Endothelial cell of umbilical vein (primary cell): ENCODE measurements around the gene TPO. TPM values are rescaled to one million over a fixed set of nuclear protein-coding genes. Genes with fewer than 3 reads are reported as not detected.

Experiments
- BruUV-seq: library from RNA; stranded (reverse); fragments of 400-500 nt; replicated peaks from 2 replicates; lab custom pipeline; 2021; lab: Mats Ljungman, UMichigan
- CTCF ChIA-PET: fragments of 300-600, 350-600 bp; sonication (Branson Sonifier 250); formaldehyde crosslinking; loops from one replicate; lab custom pipeline; 2021; ENCODE audit warnings: antibody characterized with exemption, inconsistent platforms; lab: Charles Lee
- POLR2A ChIA-PET: fragments of 300-600, 350-600 bp; sonication (Branson Sonifier 250); formaldehyde crosslinking; loops from one replicate; lab custom pipeline; 2021; ENCODE audit warnings: antibody characterized with exemption, inconsistent platforms; lab: Charles Lee
- DNase-seq: peaks from one replicate; pipeline ENCODE4 v3.0.0-alpha.2; 2011; ENCODE audit warnings: low read depth, low spot score
- FAIRE-seq: peaks from 2 replicates; lab custom pipeline; 2011; peaks lifted over from hg19 to GRCh38; lab: Jason Lieb, UNC
- H2AFZ ChIP-seq: 2 replicates; pipeline ENCODE4 v1.6.0; 2012; ENCODE audit warnings: low read depth, low read length, control low read depth, inconsistent platforms
- H3K27ac ChIP-seq: 2 replicates; pipeline ENCODE4 v1.5.1; 2011; ENCODE audit warnings: low read depth, mild to moderate bottlenecking, control low read depth, low read length, moderate library complexity; ENCODE audit not compliant: insufficient read depth
- H3K27me3 ChIP-seq, 2 experiments: 2 replicates each; pipeline versions ENCODE4 v1.6.0 to v1.6.1; 2011; ENCODE audit warnings: low read length in 2 of 2, mixed read lengths in 1 of 2; ENCODE audit not compliant: control insufficient read depth in 2 of 2, insufficient read depth in 2 of 2
- H3K36me3 ChIP-seq, 2 experiments: 2 replicates in 1 of 2; 3 replicates in 1 of 2; pipeline ENCODE4 v1.5.1; 2011; ENCODE audit warnings: low read length in 2 of 2, mild to moderate bottlenecking in 1 of 2, moderate library complexity in 1 of 2; ENCODE audit not compliant: control insufficient read depth in 2 of 2, insufficient read depth in 2 of 2; ENCODE audit errors: extremely low read depth in 1 of 2
- H3K4me1 ChIP-seq: 3 replicates; pipeline ENCODE4 v1.5.1; 2011; ENCODE audit warnings: mild to moderate bottlenecking, low read length; ENCODE audit not compliant: control insufficient read depth, insufficient read depth; ENCODE audit errors: extremely low read depth
- H3K4me2 ChIP-seq: 2 replicates; pipeline ENCODE4 v1.6.1; 2011; ENCODE audit warnings: low read length, control low read depth, mixed read lengths; ENCODE audit not compliant: insufficient read depth
- H3K4me3 ChIP-seq, 3 experiments: fragments of 200-600 bp in 1 of 3; sonication (generic), shearing (Covaris generic) in 1 of 3; replicated peaks in 1 of 3; 2 replicates each; pipeline ENCODE4 v1.5.1; 2011 to 2016; ENCODE audit warnings: control low read depth in 3 of 3, low read length in 3 of 3, mild to moderate bottlenecking in 2 of 3, inconsistent platforms in 1 of 3, low read depth in 1 of 3, moderate library complexity in 1 of 3; ENCODE audit not compliant: insufficient read depth in 1 of 3
- H3K79me2 ChIP-seq: 2 replicates; pipeline ENCODE4 v1.6.0; 2012; ENCODE audit warnings: low read length, inconsistent platforms; ENCODE audit not compliant: control insufficient read depth, insufficient read depth
- H3K9ac ChIP-seq: replicated peaks from 2 replicates; pipeline ENCODE3; 2011; ENCODE audit warnings: low read length, control low read depth; ENCODE audit not compliant: insufficient read depth; ENCODE audit errors: extremely low read depth
- H3K9me1 ChIP-seq: replicated peaks from 3 replicates; pipeline ENCODE4 v1.6.0; 2011; ENCODE audit warnings: mild to moderate bottlenecking, low read length; ENCODE audit not compliant: control insufficient read depth, insufficient read depth; ENCODE audit errors: extremely low read depth
- H3K9me3 ChIP-seq: replicated peaks from 2 replicates; pipeline ENCODE4 v1.5.1; 2012; ENCODE audit warnings: low read length, inconsistent platforms; ENCODE audit not compliant: control insufficient read depth, insufficient read depth
- H4K20me1 ChIP-seq: replicated peaks from 2 replicates; pipeline ENCODE3; 2011; ENCODE audit warnings: mild to moderate bottlenecking, low read length; ENCODE audit not compliant: control insufficient read depth, insufficient read depth; ENCODE audit errors: extremely low read depth
- EZH2 ChIP-seq: IDR thresholded peaks from 2 replicates; pipeline ENCODE4 v1.6.1; 2012; ENCODE audit warnings: borderline replicate concordance, low read depth, mild to moderate bottlenecking, moderate library complexity, low read length, inconsistent platforms; ENCODE audit not compliant: severe bottlenecking
- FOS ChIP-seq: IDR thresholded peaks from 2 replicates; pipeline ENCODE4 v1.6.1; 2011; ENCODE audit warnings: mild to moderate bottlenecking, low read length, moderate library complexity, borderline replicate concordance; ENCODE audit not compliant: insufficient read depth
- GATA2 ChIP-seq: IDR thresholded peaks from 2 replicates; pipeline ENCODE4 v1.7.0; 2011; ENCODE audit warnings: low read depth, mild to moderate bottlenecking, moderate library complexity, mixed read lengths, low read length; ENCODE audit not compliant: insufficient read length, insufficient read depth
- JUN ChIP-seq: IDR thresholded peaks from 2 replicates; pipeline ENCODE4 v1.6.1; 2011; ENCODE audit warnings: borderline replicate concordance, low read depth; ENCODE audit not compliant: insufficient read length, insufficient read depth
- MYC ChIP-seq: IDR thresholded peaks from one replicate; pipeline ENCODE4 v1.6.1; 2011; ENCODE audit warnings: mild to moderate bottlenecking, low read depth, low read length
- POLR2A ChIP-seq: IDR thresholded peaks from 2 replicates; pipeline ENCODE4 v1.6.1; 2012; ENCODE audit warnings: low read depth, mild to moderate bottlenecking, control low read depth, low read length
- POLR2AphosphoS5 ChIP-seq: IDR thresholded peaks from 2 replicates; pipeline ENCODE4 v1.6.1; 2012; ENCODE audit warnings: low read depth, mild to moderate bottlenecking, control low read depth, low read length, moderate library complexity; ENCODE audit not compliant: insufficient read depth
- dilution Hi-C: fragments of 300-500 bp; cut with MboI; formaldehyde crosslinking; loops from one replicate; pipeline ENCODE4 v1.15.0; 2019; ENCODE audit warnings: low sequenced_read_pairs; ENCODE audit not compliant: extremely low pct_ligation_motif_present
- intact Hi-C: fragments of 100-400 bp; cut with micrococcal nuclease; formaldehyde crosslinking; loops from one replicate; pipeline ENCODE4 v1.10.0; 2022
- polyA plus RNA-seq, 4 experiments: library from polyadenylated mRNA; depleted of rRNA in 3 of 4; stranded (reverse) in 3 of 4; unstranded in 1 of 4; fragments of >200 nt; gene quantifications; 2 replicates each; pipeline versions ENCODE4 v1.2.1 to v1.2.3, GENCODE V29; 2011 to 2012; ENCODE audit warnings: missing spikeins in 1 of 4
- total RNA-seq: library from RNA; stranded (reverse); gene quantifications from 2 replicates; pipeline ENCODE4 v1.2.3, GENCODE V29; 2021
- TF ChIP-seq, protein P1 (sequence below): IDR thresholded peaks from 2 replicates; pipeline ENCODE4 v1.6.1; 2011; ENCODE audit not compliant: insufficient read depth, insufficient read length
- TF ChIP-seq, protein P2 (sequence below), 2 donors: IDR thresholded peaks; 1 replicate in 1 of 2; 2 replicates in 1 of 2; pipeline ENCODE4 v1.5.1; 2011; ENCODE audit warnings: low read length in 2 of 2, mild to moderate bottlenecking in 2 of 2, moderate library complexity in 2 of 2, control low read depth in 1 of 2, inconsistent platforms in 1 of 2, low read depth in 1 of 2; ENCODE audit not compliant: insufficient read depth in 1 of 2; ENCODE audit errors: extremely low read depth in 1 of 2

Gene TPO
- total and polyA plus RNA-seq, 2 donors (not counting 3 experiments of a cell fraction or from before 2014, with no cell fraction given) = not detected

DNA sequence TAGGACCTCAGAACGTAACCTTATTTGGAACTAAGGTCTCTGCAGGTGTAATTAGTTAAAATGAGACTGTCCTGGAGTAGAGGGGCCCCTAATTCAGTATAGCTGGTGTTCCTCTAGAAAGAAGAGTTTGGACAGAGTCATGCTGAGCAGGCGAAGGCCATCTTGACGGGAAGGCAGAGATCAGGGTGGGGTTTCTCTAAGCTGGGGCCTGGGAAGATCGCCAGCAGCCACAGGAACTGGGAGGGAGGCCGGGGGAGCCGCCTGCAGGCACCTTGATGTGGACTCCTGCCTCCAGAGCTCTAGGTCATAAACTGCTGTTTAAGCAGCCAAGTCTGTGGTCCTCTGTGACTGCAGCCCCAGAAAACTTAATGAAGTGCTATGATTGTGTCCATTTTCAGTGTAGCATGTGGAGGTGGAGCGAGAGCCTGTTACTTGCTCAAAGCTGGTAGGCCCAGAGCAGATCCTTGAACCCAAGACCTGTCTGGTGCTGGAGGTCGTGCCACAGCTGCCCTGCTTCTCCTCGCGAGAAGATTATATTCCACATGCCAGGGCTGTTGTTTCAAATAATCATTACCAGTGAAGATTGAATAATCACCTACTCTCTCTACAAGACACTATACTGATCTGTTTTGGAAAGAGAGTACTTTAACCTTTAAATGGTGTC lies 105.7 kb downstream of the TPO start:
- no peak overlapping the region for H2AFZ ChIP-seq
- no peak overlapping the region for H3K9ac ChIP-seq
- no peak overlapping the region for H3K4me2 ChIP-seq
- ChIA-PET POLR2A (no interaction called here), CTCF (interaction anchor here (0.8 kb wide), 1 partner anchor 32 kb away, joined by 3 read pairs; no protein-coding TSS in a partner anchor)
- dilution Hi-C loops (no loop called here), intact Hi-C loops (no loop called here)
- H3K4me1 ChIP-seq = no peaks in the 10 kb centered on the region
- H3K36me3 ChIP-seq = no peaks in the 10 kb centered on the region
- H3K9me3 ChIP-seq = no peaks in the 10 kb centered on the region
- H3K79me2 ChIP-seq = no peaks in the 10 kb centered on the region
- no peak overlapping the region for H3K4me3 ChIP-seq
- H3K27me3 ChIP-seq = no peaks in the 10 kb centered on the region
- TF ChIP-seq, protein P1, sequence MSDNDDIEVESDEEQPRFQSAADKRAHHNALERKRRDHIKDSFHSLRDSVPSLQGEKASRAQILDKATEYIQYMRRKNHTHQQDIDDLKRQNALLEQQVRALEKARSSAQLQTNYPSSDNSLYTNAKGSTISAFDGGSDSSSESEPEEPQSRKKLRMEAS = no peak
- TF ChIP-seq POLR2A (no peak), MYC (no peak), GATA2 (no peak), EZH2 (no peak), JUN (no peak)
- FAIRE-seq = no peak
- no peak overlapping the region for H3K27ac ChIP-seq
- no TSS peak for BruUV-seq
- no peaks in the 10 kb centered on the region for H3K9me1 ChIP-seq
- H4K20me1 ChIP-seq = no peaks in the 10 kb centered on the region
- no peak for DNase-seq

DNA sequence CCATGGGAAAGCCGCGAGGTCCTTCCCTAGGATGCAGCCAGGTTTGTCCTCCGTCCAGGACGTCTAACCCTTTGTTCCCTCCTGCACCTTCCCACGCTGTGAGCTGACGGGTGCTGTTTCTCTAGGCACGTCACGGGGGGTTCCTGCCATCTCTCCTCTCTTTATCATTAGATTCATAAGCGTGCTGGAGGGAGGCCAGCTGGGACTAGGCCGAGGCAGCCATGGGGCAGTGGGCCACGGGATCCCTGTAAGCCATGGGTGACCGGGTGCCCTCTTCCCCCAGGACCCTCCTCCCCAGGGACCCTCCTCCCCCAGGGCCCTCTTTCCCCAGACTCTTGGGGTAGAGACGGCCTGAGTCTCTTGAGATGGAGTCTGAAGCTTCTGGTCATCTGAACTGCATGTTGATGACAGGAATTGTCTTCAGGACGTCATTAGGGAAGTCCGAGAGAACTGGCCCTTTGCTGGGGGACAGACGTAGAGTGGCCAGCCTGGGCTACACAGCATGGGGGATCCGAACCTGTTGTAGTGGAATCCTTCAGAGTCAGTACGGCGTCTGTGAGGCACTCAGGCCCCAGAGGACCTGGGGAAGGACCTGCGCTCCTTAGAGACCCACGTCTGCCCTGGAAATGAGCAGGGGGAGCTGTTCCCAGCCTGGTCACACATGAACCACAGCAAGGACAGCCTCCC lies 108.1 kb downstream of the TPO start:
- no peak overlapping the region for H3K4me3 ChIP-seq
- H3K36me3 ChIP-seq = no peaks in the 10 kb centered on the region
- H3K27ac ChIP-seq = no peak overlapping the region
- CTCF ChIA-PET = no interaction called here
- H2AFZ ChIP-seq = no peak overlapping the region
- no peaks in the 10 kb centered on the region for H3K27me3 ChIP-seq
- no peaks in the 10 kb centered on the region for H4K20me1 ChIP-seq
- dilution Hi-C loops = no loop called here
- no peaks in the 10 kb centered on the region for H3K4me1 ChIP-seq
- intact Hi-C loops = no loop called here
- no peak overlapping the region for H3K4me2 ChIP-seq
- no peak overlapping the region for H3K9ac ChIP-seq
- no peak for FAIRE-seq
- H3K9me1 ChIP-seq = no peaks in the 10 kb centered on the region
- POLR2A ChIA-PET = no interaction called here
- no peaks in the 10 kb centered on the region for H3K9me3 ChIP-seq
- no TSS peak for BruUV-seq
- no peak for DNase-seq
- TF ChIP-seq, protein P2, sequence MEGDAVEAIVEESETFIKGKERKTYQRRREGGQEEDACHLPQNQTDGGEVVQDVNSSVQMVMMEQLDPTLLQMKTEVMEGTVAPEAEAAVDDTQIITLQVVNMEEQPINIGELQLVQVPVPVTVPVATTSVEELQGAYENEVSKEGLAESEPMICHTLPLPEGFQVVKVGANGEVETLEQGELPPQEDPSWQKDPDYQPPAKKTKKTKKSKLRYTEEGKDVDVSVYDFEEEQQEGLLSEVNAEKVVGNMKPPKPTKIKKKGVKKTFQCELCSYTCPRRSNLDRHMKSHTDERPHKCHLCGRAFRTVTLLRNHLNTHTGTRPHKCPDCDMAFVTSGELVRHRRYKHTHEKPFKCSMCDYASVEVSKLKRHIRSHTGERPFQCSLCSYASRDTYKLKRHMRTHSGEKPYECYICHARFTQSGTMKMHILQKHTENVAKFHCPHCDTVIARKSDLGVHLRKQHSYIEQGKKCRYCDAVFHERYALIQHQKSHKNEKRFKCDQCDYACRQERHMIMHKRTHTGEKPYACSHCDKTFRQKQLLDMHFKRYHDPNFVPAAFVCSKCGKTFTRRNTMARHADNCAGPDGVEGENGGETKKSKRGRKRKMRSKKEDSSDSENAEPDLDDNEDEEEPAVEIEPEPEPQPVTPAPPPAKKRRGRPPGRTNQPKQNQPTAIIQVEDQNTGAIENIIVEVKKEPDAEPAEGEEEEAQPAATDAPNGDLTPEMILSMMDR (IDR thresholded peaks at IDR 0.05; ENCODE audit: extremely low read depth in 1 of 2, insufficient read depth in 1 of 2, low read depth in 1 of 2, low read length in 2 of 2) = no peak
- TF ChIP-seq JUN (no peak), POLR2AphosphoS5 (no peak), EZH2 (no peak), POLR2A (no peak), GATA2 (no peak), FOS (no peak), MYC (no peak)
- TF ChIP-seq, protein P1 = no peak
- H3K79me2 ChIP-seq = no peaks in the 10 kb centered on the region
